GM21367 (cell line): ENCODE measurements around the gene ANKDD1A.
A peak's percentile ranks its signal among the peaks of the same experiment; 100 is the strongest.

Source experiments
- ATAC-seq: cut with Tn5 transposase; IDR thresholded peaks from one replicate; pipeline ENCODE4 v1.9.1; 2021; ENCODE audit not compliant: unreplicated experiment

Gene ANKDD1A

DNA sequence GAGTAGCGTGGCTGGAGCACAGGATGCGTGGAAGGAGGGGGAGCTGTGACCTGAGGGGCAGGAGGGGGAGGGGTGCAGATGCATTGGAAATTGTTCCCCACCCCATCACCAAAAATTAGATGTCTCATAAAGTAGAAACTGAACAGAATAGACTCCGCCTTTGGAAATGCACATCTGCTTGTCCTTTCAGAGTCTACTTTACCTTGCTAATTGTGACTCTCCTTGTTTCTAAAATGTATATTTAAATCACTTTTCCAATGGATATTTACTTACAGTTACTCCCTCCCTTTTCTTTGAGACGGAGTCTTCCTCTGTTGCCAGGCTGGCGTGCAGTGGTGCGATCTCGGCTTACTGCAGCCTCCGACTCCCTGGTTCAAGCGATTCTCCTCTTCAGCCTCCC is 47.4 kb downstream of the ANKDD1A start:
- ATAC-seq, result no peak

DNA sequence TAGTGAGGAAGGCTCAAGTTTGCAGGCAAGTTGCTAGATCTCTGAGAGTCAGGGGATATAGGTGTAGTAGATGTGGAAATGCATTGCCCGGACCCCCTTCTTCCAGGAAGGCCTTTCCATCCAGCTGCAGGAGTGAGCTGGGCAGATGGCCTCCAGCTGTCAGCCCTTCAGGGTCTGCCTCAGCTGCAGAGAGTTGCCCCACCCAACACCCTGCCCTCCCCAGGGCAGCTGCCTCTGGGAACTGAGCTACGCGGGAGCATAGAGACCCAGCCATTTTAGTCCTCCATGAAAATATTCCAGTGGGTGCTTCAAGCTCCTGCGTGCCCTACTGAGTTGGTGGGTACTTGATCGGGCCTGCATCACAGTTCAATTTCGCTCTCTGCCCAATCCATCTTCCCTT is 48.5 kb downstream of the ANKDD1A start:
- ATAC-seq, result no peak

DNA sequence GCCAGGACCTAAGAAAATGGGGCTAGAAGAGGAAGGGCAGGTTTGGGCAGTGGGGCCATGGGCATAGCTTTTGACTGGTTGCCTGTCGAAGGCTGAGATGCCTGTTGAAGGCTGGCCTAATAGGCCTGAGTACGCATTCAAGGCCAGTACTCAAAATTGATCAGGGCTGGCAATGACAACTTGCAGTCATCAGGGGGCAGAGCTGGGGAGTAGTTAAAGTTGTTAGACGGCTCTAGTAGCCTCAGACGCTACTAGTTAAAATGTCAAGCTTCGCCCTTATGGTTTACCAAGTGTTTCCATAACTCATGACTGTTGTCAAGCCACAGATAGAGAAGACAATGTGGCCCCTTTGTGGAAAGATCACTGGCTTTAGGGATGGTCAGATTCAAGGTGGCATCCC is 49.3 kb downstream of the ANKDD1A start:
- no peak for ATAC-seq

DNA sequence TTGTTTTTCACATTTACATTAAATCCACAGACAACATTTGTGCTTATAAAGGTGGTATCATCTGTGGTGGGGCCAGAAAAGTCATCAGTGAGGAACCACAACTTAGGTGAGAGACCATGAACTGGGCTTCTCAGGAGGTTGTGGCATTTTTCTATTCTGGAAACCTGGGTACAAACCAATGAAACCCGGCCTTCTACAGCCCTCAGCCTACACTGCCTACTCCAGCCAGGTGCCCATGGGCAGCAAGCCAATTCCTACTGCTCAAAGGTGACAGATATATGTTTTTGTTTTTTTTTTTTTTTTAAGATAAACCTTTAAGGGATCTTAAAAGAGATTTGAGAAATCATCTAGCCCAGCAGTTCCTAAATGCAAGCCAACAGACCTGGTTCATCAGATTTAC is 57.7 kb downstream of the ANKDD1A start:
- ATAC-seq, result no peak

DNA sequence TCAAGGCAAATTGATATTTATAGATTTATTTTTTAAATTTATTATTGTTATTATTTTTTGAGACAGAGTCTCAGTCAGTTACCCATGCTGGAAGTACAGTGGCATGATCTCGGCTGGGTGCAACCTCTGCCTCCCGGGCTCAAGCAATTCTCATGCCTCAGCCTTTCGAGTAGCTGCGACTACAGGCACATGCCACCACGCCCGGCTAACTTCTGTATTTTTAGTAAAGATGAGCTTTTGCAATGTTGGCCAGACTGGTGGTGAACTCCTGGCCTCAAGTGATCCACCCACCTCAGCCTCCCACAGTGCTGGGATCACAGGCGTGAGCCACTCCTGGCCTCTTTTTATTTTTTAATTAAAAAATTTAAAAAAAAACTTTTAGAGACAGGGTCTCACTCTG is 59.0 kb downstream of the ANKDD1A start:
- ATAC-seq, result no peak

DNA sequence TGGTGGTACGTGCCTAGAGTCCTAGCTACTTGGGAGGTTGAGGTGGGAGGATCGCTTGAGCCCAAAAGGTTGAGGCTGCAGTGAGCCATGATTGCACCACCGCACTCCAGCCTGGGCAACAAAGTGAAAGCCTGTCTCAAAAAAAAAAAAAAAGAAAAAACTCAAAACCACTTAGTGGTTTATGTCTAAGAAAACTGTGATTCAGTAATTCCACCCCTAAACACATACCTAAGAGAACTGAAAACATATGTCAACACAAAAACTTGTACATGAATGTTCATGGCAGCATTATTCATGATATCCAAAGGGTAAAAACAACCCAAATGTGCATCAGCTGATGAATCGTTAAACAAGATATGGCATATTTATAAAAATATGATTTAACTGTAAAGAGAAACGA is 63.7 kb downstream of the ANKDD1A start:
- no peak for ATAC-seq

DNA sequence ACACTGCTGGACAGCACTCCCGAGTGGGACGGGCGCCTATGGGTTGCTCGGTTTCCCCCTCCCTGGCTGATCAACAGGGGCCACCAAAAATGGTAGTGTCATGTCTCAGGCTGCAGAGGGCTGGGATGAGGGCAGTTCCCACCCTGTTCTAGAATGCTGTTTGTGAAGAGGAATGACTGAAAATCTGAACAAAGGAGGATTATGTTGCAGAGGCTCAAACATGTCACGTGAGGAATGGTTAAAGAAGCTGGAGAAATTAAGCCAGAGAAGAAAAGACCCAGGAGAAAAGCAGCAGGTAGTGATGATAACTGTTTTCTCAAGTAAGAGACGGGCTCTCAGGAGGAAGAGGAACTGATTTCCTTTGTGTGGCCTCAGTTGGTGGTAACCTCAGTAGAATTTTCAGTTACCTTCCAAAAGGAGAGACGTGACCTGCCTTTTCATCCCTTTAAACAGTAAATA is 67.6 kb downstream of the ANKDD1A start:
- no peak for ATAC-seq

DNA sequence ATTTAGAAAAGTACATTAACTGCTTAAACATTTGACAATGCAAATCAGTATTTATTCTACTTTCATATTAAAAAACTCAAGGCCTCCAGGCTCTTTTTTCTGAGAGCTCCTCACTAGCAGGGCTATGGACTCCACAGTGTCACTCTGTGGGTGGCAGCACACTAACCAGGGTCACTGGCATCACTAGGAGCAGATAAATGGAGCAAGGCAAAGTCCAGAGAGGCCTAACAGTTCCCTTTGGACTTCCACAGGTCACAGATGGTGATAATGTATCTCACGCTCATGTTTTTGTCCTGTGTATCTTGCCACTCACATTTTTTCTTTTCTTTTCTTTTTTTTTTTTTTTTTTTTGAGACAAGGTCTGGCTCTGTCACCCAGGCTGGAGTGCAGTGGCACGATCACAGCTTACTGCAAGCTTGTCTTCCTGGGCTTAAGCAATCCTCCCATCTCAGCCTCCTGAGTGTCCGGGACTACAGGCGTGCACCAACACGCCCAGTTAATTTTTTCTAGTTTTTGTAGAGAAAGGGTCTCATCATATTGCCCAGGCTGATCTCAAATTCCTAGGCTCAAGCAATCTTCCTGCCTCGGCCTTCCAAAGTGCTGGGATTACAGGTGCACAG is 70.2 kb downstream of the ANKDD1A start:
- ATAC-seq, result no peak

DNA sequence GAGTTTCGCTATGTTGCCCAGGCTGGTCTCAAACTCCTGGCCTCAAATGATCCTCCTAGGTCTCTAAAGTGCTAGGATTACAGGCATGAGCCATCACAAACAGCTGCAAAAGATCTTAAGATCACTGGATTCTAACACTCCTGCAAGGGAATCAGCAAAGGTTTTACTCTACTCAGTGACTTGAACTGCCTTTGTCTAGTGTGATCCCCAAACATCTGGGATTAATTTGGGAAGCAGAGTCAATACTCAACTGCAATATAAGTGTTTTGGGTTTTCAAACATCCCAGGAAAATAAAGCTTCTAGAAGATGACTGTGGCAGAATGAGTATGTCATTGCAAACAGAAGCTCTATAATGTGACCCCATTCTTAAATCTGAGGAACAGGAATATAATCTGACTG is 70.8 kb downstream of the ANKDD1A start:
- no peak for ATAC-seq

DNA sequence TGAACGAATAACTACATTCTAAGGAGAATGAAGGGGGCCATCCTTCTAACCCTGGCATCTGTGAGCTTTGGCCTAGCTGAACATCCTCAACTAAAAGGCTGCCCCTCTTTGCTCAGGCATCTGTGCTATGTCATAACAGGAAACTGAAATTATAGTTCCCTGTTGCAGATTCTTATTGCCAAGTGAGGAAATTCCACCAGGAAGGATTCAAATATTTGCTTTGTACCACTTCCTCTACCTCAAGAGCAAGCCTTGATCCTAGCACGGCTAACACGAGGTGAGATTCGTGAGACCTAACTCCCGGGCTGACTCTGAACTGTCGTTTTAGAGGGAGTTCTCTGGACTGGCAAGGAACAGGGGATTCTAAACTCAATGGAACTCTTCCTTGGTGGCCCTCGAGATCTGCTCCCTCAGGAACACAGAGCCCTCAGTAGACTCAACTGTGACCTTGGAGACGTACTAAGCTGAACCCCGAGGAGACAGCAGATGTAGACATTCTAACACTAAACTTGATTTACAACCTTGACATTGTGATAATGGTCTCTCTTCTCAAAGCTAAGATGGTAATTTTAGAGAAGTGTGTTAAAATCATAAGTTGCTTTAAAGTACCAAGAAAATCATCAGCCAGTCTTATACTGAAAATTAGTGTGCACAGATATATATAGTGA is 73.8 kb downstream of the ANKDD1A start:
- no peak for ATAC-seq

DNA sequence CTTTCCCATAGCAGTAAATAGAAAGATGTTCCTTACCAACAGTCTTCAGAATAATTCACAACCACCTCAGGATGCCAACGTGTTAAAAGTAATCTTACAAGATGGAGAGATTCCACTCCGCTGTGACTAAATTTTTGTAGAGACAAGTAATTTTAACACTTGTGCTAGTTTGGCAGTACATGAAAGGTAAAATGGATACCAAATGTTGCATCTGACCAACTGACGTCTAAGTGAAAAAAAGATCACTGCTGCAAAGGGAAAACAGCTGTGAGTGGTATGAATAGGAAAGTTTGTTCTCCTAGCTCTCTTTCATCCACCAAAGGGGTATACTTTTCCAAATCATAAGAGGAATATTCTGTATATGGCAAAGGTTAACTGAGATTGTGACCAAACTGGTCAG is 75.4 kb downstream of the ANKDD1A start:
- ATAC-seq, result no peak

DNA sequence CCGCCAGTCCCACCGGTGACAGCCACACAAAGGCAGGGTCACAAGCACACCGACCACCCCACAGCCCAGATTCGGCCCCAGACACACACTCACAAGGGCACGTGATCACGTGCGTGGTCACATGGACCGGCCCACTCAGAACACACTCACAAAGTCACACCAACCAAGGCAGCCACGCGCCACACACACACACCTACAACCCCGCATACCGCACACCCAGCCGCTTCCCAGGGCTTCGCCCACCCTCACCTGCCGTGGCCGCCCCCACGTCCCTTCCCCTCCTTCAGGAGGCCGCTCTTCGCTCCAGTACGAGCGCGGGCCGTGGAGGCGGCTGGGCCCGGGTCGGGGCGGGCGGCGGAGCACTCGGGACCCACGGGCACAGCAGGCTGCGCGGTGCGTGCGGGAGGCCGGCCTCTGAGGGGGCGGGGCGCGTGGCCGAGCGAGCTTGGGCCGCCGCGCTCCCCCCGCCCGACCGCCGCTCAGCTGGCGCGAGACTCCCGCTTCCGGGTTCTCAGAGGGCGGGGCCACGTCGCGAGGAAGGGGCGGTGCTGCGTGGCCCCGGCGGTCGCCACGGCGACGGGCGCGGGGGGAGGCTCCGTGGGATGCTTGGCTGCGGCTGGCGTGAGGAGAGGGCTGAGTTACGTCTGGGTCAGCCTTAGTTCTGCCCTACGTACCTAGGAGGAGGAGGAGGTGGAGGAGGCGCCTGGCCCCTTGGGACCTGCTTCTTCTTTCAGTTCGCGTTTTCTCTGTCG is 77.9 kb downstream of the ANKDD1A start, which contains the start of gene SPG21:
Gene SPG21, minus strand, starts transcription at position 499 of the 752 bp plus-strand sequence. CDS start 6,345 bp downstream, outside the sequence.
- peak; percentile 81 for ATAC-seq

DNA sequence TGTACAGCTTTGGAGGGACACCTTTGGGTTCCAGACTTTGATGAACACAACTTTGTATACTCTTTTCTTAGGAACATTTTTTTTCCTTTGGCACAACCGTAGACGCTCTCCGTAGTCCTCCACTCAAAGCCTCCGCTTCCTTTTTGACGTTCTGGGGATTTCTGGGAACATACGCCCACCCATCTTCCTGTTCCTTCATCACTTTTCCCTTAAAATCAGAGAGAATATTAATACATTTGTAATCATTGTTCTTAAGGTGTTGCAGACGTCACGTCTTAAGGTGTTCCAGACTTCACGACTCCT is 78.4 kb downstream of the ANKDD1A start:
- no peak for ATAC-seq

DNA sequence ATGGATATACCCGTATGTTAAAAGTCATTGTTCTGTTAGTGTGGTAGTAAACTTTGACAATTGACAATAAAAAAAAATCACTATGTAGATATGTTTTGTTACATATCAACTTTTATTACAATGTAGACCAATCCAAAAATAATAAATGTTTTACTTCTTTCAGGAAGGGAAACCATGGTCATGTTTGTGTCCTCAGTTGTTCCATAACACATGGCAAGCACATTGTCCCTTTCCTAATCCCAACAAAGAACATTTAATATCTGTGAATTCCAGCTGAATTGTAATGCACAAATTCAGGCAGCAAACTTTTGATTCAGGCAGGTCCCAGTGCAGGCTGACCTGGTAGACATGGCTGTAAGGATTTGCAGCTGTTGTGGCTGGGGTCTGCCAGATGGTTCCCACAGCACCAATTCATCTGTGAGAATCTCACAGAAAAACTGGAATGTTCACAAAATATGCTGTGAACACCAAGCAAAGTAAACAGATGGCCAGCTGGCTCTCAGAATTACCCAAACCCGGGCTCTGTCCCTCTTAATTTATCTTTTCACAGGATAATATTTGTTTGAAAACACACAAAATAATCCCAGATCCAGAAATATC is 79.9 kb downstream of the ANKDD1A start:
- no peak for ATAC-seq

DNA sequence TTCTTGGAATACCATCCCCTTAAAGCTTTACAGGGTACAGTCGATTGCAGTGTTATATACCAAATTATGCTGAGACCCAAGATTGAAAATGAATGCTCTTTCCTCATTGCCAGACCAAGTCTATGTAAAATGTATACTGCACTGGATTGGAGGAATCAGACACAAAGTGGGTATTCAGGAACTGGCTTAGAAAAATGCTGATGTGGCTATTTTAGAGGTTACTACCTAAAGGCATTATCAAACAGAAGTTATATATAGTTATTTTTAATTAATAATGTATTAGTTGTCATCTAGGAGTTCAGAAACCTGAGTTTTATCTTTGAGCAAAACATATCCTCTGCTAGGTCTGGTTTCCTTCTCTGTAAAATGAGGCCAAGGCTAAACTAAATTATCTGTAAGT is 81.6 kb downstream of the ANKDD1A start:
- ATAC-seq, result no peak

DNA sequence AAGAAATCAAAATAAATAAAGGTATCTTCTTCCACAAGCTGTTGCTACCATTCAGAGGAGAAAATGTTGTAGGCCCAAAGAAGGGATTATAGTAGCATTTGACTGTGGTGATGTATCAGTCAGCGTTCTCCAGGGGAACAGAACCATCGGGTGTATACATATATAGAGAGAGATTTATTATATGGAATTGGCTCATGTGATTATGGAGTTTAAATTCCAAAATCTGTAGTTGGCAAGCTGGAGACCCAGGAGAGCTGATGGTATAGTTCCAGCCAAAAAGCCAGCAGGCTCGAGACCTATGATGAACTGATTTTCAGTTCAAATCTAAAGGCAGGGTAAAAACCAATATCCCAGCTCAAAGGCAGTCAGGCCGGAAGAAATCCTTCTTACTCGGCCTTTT is 85.4 kb downstream of the ANKDD1A start:
- ATAC-seq, result no peak

DNA sequence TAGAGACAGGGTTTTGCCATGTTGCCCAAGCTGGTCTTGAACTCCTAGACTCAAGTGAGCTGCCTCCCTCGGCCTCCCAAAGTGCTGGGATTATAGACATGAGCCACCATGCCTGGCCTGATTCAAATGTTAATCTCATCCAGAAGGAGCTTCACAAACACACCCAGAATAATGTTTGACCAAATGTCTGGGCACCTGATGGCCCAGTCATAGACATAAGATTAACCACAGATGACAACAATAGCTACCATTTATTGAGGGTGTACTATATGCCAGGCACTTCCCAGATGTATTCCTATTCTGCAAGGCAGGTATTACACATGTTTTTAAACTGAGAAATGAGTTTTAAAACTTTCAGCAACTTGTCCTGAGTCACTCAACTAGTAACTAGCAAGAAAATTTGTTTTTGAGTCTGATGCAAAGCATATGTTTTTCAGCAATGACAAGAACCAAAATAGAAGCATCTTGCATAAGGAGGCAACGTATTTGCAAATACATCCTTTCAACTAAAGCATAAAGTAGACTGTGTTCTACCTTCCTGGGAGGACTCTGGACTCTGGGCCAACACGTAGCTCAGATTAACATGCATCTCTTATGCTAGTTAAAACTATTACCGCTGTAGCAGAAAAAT is 86.2 kb downstream of the ANKDD1A start:
- no peak for ATAC-seq

DNA sequence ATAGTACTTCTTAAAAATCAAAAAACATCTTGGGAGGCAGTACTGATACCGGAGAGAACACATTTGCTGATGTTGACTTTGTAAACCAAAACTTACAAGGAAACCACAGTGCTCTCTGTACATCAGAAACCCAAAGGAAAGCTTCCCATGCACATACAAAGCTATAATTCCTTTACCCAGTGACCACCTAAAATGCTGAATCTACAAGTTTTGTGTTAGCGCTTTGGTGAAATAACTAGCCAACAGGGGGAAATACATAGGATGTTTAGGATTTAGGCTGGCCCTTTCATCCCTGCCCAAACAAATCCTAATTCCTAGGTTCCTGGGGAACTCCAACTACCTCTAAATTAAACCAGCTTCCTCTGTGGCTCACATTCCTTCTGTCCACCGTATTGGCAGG is 93.3 kb downstream of the ANKDD1A start:
- no peak for ATAC-seq

DNA sequence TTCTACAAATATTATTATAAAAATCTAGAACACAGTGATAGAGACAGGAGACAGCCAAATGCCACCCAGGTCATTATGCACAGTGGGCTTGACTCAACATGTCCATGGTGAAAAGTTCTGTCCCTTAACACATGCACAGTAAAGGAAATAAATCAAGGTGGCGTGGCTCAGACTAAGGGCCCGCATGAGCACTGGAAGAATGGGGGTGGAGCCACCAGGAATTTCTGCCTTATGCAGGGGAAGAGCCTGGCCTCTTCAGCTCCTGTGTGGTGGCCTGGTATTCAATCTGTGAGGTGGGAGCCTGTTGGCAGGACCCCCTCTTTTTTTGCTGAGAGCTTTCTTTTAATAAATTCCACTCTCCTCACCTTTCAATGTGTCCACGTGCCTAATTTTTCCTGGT is 95.2 kb downstream of the ANKDD1A start:
- ATAC-seq, result no peak
